HCT116 (cell line): ENCODE data around the gene ARSG. TPM values are rescaled to one million over a fixed set of nuclear protein-coding genes. Genes with fewer than 3 reads are reported as not detected.

ENCODE experiments used
- ATAC-seq: fragments of 200-7000 bp; cut with Tn5 transposase; 2 replicates; pipeline ENCODE4 v1.9.1; 2020; ENCODE audit warnings: mild to moderate bottlenecking, moderate library complexity
- BruUV-seq: library from RNA; stranded (reverse); fragments of 400-500 nt; replicated peaks from 2 replicates; lab custom pipeline; 2021; lab: Mats Ljungman, UMichigan
- CTCF ChIA-PET: fragments of 300-600 bp; sonication (Branson Sonifier 250); formaldehyde crosslinking; loops from one replicate; lab custom pipeline; 2021; ENCODE audit warnings: antibody characterized with exemption; lab: Charles Lee
- POLR2A ChIA-PET: fragments of 300-600, 350-600 bp; sonication (Branson Sonifier 250); formaldehyde crosslinking; loops from one replicate; lab custom pipeline; 2021; ENCODE audit warnings: antibody characterized with exemption; lab: Charles Lee
- RAD21 ChIA-PET, 2 experiments: fragments of 300-600 bp; sonication (Branson Sonifier 250); formaldehyde crosslinking; loops; one replicate each; lab custom pipeline; 2023; ENCODE audit warnings: low total read pairs in 2 of 2; ENCODE audit not compliant: uncharacterized antibody in 2 of 2, unreplicated experiment in 2 of 2, low non-redundant PET in 1 of 2; lab: Charles Lee
- DNase-seq: peaks from one replicate; pipeline ENCODE4 v3.0.0-alpha.2; 2010; ENCODE audit warnings: low read depth, low spot score
- H2AFZ ChIP-seq: fragments of 200-600 bp; shearing (Covaris generic), sonication (generic); 2 replicates; pipeline ENCODE4 v1.6.1; 2017; ENCODE audit warnings: low read depth, mixed run types, mixed read lengths, antibody characterized with exemption, low read length; ENCODE audit not compliant: poor library complexity, severe bottlenecking
- H3K27ac ChIP-seq: 2 replicates; pipeline ENCODE4 v1.5.1; 2012; ENCODE audit warnings: low read depth, low read length
- H3K27me3 ChIP-seq: fragments of 200-600 bp; sonication (generic); 2 replicates; pipeline ENCODE4 v1.6.1; 2016; ENCODE audit warnings: mixed run types, low read length, mixed read lengths; ENCODE audit not compliant: insufficient read depth
- H3K36me3 ChIP-seq, 2 experiments: fragments of 200-500 bp in 1 of 2; fragments of 200-600 bp in 1 of 2; sonication (Bioruptor generic) in 1 of 2; sonication (generic) in 1 of 2; 2 replicates each; pipeline versions ENCODE4 v1.5.1 to v1.6.1; 2014 to 2016; ENCODE audit warnings: low read length in 2 of 2, inconsistent platforms in 1 of 2, mixed read lengths in 1 of 2, mixed run types in 1 of 2; ENCODE audit not compliant: insufficient read depth in 2 of 2, control insufficient read depth in 1 of 2
- H3K4me1 ChIP-seq, 2 experiments: fragments of 200-600 bp in 1 of 2; sonication (generic) in 1 of 2; 2 replicates each; pipeline versions ENCODE4 v1.5.1 to v1.6.1; 2012 to 2017; ENCODE audit warnings: low read length in 2 of 2, inconsistent platforms in 1 of 2, mild to moderate bottlenecking in 1 of 2, mixed read lengths in 1 of 2, mixed run types in 1 of 2, moderate library complexity in 1 of 2; ENCODE audit not compliant: insufficient read depth in 2 of 2, control insufficient read depth in 1 of 2
- H3K4me2 ChIP-seq: fragments of 200-600 bp; sonication (generic); 2 replicates; pipeline ENCODE4 v1.6.1; 2017; ENCODE audit warnings: mixed run types, low read length, mixed read lengths
- H3K4me3 ChIP-seq, 2 experiments: fragments of 200-600 bp in 1 of 2; sonication (generic) in 1 of 2; replicated peaks in 1 of 2; 2 replicates each; pipeline ENCODE4 v1.5.1; 2011 to 2016; ENCODE audit warnings: low read length in 2 of 2, control low read depth in 1 of 2, low read depth in 1 of 2, mild to moderate bottlenecking in 1 of 2, mixed read lengths in 1 of 2, mixed run types in 1 of 2
- H3K79me2 ChIP-seq: fragments of 200-600 bp; sonication (generic); 2 replicates; pipeline ENCODE4 v1.6.1; 2017; ENCODE audit warnings: mild to moderate bottlenecking, mixed run types, low read length, moderate library complexity, mixed read lengths; ENCODE audit not compliant: insufficient read depth
- H3K9ac ChIP-seq: fragments of 200-600 bp; sonication (generic); 2 replicates; pipeline ENCODE4 v1.6.1; 2016; ENCODE audit warnings: low read length, mixed read lengths
- H3K9me2 ChIP-seq: fragments of 200-600 bp; sonication (generic), shearing (Covaris generic); 2 replicates; pipeline ENCODE4 v1.6.1; 2017; ENCODE audit warnings: mixed run types, mild to moderate bottlenecking, moderate library complexity; ENCODE audit not compliant: insufficient read depth
- H3K9me3 ChIP-seq, 2 experiments: fragments of 200-500 bp in 1 of 2; fragments of 200-600 bp in 1 of 2; sonication (Bioruptor generic) in 1 of 2; sonication (generic) in 1 of 2; 2 replicates each; pipeline ENCODE4 v1.6.1; 2014 to 2017; ENCODE audit warnings: low read length in 2 of 2, mixed read lengths in 2 of 2, inconsistent platforms in 1 of 2, low read depth in 1 of 2, mild to moderate bottlenecking in 1 of 2, mixed run types in 1 of 2, moderate library complexity in 1 of 2; ENCODE audit not compliant: control insufficient read depth in 1 of 2, insufficient read depth in 1 of 2
- H4K20me1 ChIP-seq: fragments of 200-600 bp; sonication (generic), shearing (Covaris generic); 2 replicates; pipeline ENCODE4 v1.6.1; 2017; ENCODE audit warnings: mixed run types, mild to moderate bottlenecking, moderate library complexity; ENCODE audit not compliant: insufficient read depth
- CBX3 ChIP-seq: IDR thresholded peaks from 2 replicates; pipeline ENCODE4 v1.6.1; 2012; ENCODE audit warnings: low read depth
- FOSL1 ChIP-seq: IDR thresholded peaks from 2 replicates; pipeline ENCODE4 v1.6.1; 2012; ENCODE audit warnings: low read depth
- ZFX ChIP-seq: fragments of 450-650 bp; IDR thresholded peaks from 2 replicates; pipeline ENCODE4 v1.6.1; 2017
- intact Hi-C: fragments of 100-400 bp; cut with micrococcal nuclease; formaldehyde crosslinking; loops from 2 replicates; pipeline ENCODE4 v1.10.0; 2022
- total RNA-seq: library from RNA; stranded (reverse); gene quantifications from one replicate; pipeline ENCODE4 v1.2.1, GENCODE V29; 2021; ENCODE audit not compliant: unreplicated experiment
- TF ChIP-seq, protein P1 (sequence below): IDR thresholded peaks from 2 replicates; pipeline ENCODE4 v1.6.1; 2012

Gene ARSG
- total RNA-seq, 1 experiment from 2014 or later: 17.1 TPM

DNA sequence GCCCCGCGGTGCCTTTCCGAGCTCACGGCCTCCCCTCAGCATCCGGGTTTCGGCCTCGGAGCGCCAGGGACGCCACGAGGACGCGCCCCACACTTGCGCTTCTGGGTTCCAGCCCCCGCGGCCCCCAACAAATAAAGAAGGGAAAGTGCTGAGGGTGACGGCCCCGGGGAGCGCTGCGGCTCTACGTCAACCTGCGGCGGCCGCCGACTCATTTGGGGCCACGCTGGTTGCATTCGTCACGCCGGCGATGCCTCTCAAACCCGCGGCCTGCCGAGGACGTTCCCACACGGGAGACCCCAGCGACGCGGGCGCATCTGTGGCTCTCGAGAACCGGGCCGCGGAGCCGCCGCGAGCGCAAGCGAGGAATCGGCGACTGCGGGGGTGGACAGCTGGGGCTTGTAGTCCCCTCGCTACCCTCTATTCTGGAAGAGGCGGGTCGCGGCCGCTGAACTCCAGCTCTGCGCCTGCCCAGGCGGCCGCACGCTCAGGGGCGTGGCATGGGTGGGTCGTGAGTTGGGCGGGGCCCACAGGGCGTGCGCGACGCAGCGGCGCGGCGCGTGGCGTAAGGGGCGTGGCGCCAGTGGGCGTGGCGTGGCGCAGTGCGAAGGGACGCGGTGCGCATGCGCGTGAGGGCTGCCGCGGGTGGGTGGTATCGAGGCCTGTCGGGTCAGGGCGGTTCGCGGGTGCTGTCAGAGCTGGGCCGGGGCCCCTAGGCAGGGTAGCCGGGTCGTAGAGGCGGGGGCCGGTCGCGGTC is 43.7 kb upstream of the ARSG start, which contains the start of gene AMZ2 (continued):
- TF ChIP-seq, protein P1, sequence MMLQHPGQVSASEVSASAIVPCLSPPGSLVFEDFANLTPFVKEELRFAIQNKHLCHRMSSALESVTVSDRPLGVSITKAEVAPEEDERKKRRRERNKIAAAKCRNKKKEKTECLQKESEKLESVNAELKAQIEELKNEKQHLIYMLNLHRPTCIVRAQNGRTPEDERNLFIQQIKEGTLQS: no peak
- no peak for TF ChIP-seq CBX3

DNA sequence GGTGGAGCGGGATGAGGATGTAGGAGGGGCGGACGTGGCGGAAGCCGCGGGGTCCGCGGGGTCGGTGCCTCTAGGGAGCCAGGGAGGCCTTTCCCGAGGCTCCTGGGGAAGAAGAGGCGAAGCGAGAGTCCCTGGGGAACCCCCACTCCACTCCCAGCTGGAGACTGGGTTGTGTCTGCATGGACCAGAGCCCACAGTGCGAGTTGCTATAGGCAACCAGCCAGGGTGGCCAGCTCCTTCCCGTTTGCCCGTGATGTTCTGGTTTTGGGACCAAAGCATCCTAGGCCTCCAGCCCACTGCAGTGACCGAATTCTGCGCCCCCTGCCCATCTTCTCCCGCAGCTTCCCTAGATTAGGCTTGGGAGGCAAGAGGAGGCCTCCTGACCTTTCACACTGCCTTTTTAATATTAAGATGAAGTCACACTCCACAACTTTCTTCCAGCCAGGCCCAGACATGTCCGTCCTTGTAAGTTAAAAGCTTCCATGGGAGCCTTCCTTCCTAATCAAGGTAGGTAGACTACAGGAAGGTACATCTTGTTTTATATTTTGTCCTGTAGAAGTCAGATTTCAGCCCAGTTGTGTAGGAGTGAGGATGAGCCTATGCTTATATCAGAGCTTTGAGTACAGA is 43.0 kb upstream of the ARSG start:
- BruUV-seq: TSS peak; percentile 77
- no peak for DNase-seq
- H3K27me3 ChIP-seq: no peaks in the 10 kb centered on the region
- H3K36me3 ChIP-seq: peaks cover 0 to 13% of the 10 kb centered on the region in 2 experiments; a peak in 3 of 4 replicates
- peak overlapping the region; percentile 79 for H3K4me2 ChIP-seq
- H3K4me3 ChIP-seq: peak overlapping the region; percentile 62 to 67
- no peak overlapping the region for H2AFZ ChIP-seq
- no peaks in the 10 kb centered on the region for H3K9me2 ChIP-seq
- ChIA-PET RAD21 (interaction anchor here in 1 of 2 experiments (1.1 kb wide), 1 partner anchor 151 kb away, joined by 6 read pairs; no protein-coding TSS in a partner anchor), POLR2A (interaction anchor here (0.8 to 1.8 kb wide), 7 partner anchors 9 to 210 kb away, joined by 3 to 6 read pairs (median 3); no protein-coding TSS in a partner anchor), CTCF (interaction anchor here (0.8 to 2.9 kb wide), 5 partner anchors 17 to 185 kb away, joined by 3 to 9 read pairs (median 3); no protein-coding TSS in a partner anchor)
- peaks cover 14 to 29% of the 10 kb centered on the region in 2 experiments; a peak in 3 of 4 replicates for H3K4me1 ChIP-seq
- H3K27ac ChIP-seq: peak overlapping the region; percentile 91
- H3K79me2 ChIP-seq: peaks cover 12% of the 10 kb centered on the region
- no peaks in the 10 kb centered on the region for H3K9me3 ChIP-seq
- TF ChIP-seq ZFX (peak; percentile 62), FOSL1 (no peak)
- peak; percentile 57; the same call in 1 of the 2 replicates for ATAC-seq
- peak overlapping the region; percentile 90 for H3K9ac ChIP-seq
- no peaks in the 10 kb centered on the region for H4K20me1 ChIP-seq
- intact Hi-C loops: loop anchor here (5.0 kb wide), 1 partner anchor 189 kb away; no protein-coding TSS in a partner anchor
